RWPE2 (cell line): ENCODE results near the gene KPNA3.
"Not testable (repeated sequence)": the region's sequence is repeated elsewhere in the genome, so short reads cannot be mapped to it uniquely, and the experiment has no call there.

Experiments
- ATAC-seq: fragments of 200-7000 bp; cut with Tn5 transposase; 3 replicates; pipeline ENCODE4 v1.9.1; 2021; ENCODE audit warnings: low read depth
- DNase-seq: peaks from one replicate; pipeline ENCODE4 v3.0.0-alpha.2; 2020; ENCODE audit warnings: low spot score
- H3K27ac ChIP-seq: fragments of 450-650 bp; 2 replicates; pipeline ENCODE4 v1.5.1; 2017; ENCODE audit warnings: mild to moderate bottlenecking; ENCODE audit not compliant: poor library complexity, severe bottlenecking
- H3K27me3 ChIP-seq: fragments of 250-450 bp; sonication (Bioruptor Pico); 2 replicates; pipeline ENCODE4 v1.5.1; 2021; ENCODE audit warnings: mild to moderate bottlenecking, moderate library complexity; ENCODE audit not compliant: insufficient read depth, poor library complexity, severe bottlenecking
- H3K36me3 ChIP-seq: fragments of 250-450 bp; sonication (Bioruptor Pico); 2 replicates; pipeline ENCODE4 v1.5.1; 2020; ENCODE audit warnings: low read depth, mild to moderate bottlenecking, moderate library complexity
- H3K4me1 ChIP-seq: fragments of 250-450 bp; sonication (Bioruptor Pico); 2 replicates; pipeline ENCODE4 v1.5.1; 2021; ENCODE audit warnings: mild to moderate bottlenecking, moderate library complexity; ENCODE audit not compliant: insufficient read depth, poor library complexity, severe bottlenecking
- H3K4me3 ChIP-seq: fragments of 250-450 bp; sonication (Bioruptor Pico); 2 replicates; pipeline ENCODE4 v1.5.1; 2021; ENCODE audit warnings: mild to moderate bottlenecking, moderate library complexity; ENCODE audit not compliant: severe bottlenecking
- H3K9me3 ChIP-seq: fragments of 250-450 bp; sonication (Bioruptor Pico); 2 replicates; pipeline ENCODE4 v1.5.1; 2021; ENCODE audit warnings: mild to moderate bottlenecking, moderate library complexity; ENCODE audit not compliant: severe bottlenecking
- CTCF ChIP-seq: fragments of 450-650 bp; IDR thresholded peaks from one replicate; pipeline ENCODE4 v1.5.1; 2017; ENCODE audit warnings: mild to moderate bottlenecking, moderate library complexity; ENCODE audit not compliant: poor library complexity, severe bottlenecking

Gene KPNA3

GRCh38 chr13:49777746-49778614 lies 14.5 kb downstream of the KPNA3 start:
- Histone ChIP-seq H3K27me3 (no peaks in the 10 kb centered on the region), H3K4me1 (no peaks in the 10 kb centered on the region), H3K36me3 (no peaks in the 10 kb centered on the region), H3K4me3 (no peak overlapping the region), H3K9me3 (no peaks in the 10 kb centered on the region), H3K27ac (no peak overlapping the region)
- DNase-seq (no peak), ATAC-seq (no peak)
- no peak for TF ChIP-seq CTCF

GRCh38 chr13:49776871-49777270 lies 15.6 kb downstream of the KPNA3 start:
- H3K27me3 ChIP-seq: no peaks in the 10 kb centered on the region
- H3K9me3 ChIP-seq: no peaks in the 10 kb centered on the region
- TF ChIP-seq CTCF: no peak
- H3K27ac ChIP-seq: no peak overlapping the region
- H3K36me3 ChIP-seq: no peaks in the 10 kb centered on the region
- no peak for ATAC-seq
- DNase-seq: no peak
- H3K4me1 ChIP-seq: no peaks in the 10 kb centered on the region
- H3K4me3 ChIP-seq: no peak overlapping the region

DNA sequence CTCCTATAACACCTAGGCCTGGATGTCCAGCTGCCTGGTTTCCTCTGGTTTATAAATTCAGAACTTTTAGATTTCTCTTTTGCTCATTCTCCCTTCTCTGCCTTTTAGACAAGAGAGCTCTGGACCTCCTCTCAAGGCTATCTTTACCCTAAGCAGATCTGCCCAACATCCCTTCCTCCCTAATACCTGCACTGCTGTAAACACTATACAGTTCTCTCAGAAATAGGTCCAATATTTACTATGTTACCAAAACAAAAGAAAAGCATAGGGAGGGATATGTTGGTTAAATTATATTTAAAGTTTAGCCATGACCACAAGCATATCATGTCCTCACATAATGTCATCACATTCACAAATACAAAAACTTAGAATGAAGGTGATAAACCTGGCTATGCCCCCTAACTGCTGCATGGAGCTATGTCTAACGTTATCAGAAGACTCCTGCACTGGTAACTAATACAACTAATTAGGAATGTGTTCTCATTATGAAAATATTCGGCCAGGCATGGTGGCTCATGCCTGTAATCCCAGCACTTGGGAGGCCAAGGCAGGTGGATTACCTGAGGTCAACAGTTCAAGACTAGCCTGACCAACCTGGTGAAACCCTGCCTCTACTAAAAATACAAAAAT lies 18.0 kb downstream of the KPNA3 start:
- no peaks in the 10 kb centered on the region for H3K9me3 ChIP-seq
- H3K27ac ChIP-seq: no peak overlapping the region
- ATAC-seq (no peak), DNase-seq (no peak)
- no peaks in the 10 kb centered on the region for H3K4me1 ChIP-seq
- no peak overlapping the region for H3K4me3 ChIP-seq
- no peaks in the 10 kb centered on the region for H3K36me3 ChIP-seq
- no peaks in the 10 kb centered on the region for H3K27me3 ChIP-seq
- TF ChIP-seq CTCF: no peak

DNA sequence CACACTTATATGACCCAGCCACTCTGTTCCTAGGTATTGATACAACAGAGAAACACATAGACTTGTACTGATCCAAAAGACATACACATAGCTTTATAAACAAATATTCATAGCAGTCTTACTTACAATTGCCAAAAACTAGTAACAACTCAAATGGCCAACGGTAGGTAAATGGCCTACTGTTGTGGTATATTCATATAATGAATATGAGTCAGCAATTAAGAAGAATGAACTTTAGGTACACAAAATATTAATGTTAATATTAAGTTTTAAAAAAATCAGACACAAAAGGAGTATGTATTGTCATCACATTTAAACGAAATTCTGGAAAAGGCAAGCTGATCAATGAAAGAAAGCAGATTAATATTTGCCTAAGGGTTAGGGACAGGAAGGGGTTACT lies 19.7 kb downstream of the KPNA3 start:
- no peak for DNase-seq
- H3K4me3 ChIP-seq: no peak overlapping the region

GRCh38 chr13:49761811-49762210 lies 30.7 kb downstream of the KPNA3 start:
- H3K27ac ChIP-seq: not testable (repeated sequence)

More for the DNA sequence above, 19.7 kb downstream of the KPNA3 start:
- H3K27me3 ChIP-seq: no peaks in the 10 kb centered on the region
- H3K4me1 ChIP-seq: no peaks in the 10 kb centered on the region
- no peak for TF ChIP-seq CTCF
- no peak overlapping the region for H3K27ac ChIP-seq
- H3K9me3 ChIP-seq: no peaks in the 10 kb centered on the region
- no peak for ATAC-seq
- no peaks in the 10 kb centered on the region for H3K36me3 ChIP-seq

More at GRCh38 chr13:49761811-49762210, 30.7 kb downstream of the KPNA3 start:
- H3K4me1 ChIP-seq, H3K36me3 ChIP-seq, DNase-seq, H3K4me3 ChIP-seq, H3K9me3 ChIP-seq, H3K27me3 ChIP-seq, ATAC-seq: not testable (repeated sequence)
